Hematopoietic multipotent progenitor cell treated with erythropoietin and hydrocortisone succinate and interleukin-3 and kit ligand, for 15 days (in vitro differentiated cells): Measurements from ENCODE around the gene TPM1.

Experiments
- DNase-seq: peaks from one replicate; pipeline ENCODE4 v3.0.0-alpha.2; 2015; ENCODE audit warnings: low spot score

Gene TPM1

GRCh38 chr15:63075015-63075983 lies 32.8 kb downstream of the TPM1 start:
- DNase-seq = peak; percentile 34

GRCh38 chr15:63075984-63076713 lies 33.6 kb downstream of the TPM1 start:
- no peak for DNase-seq

GRCh38 chr15:63076714-63077046 lies 34.1 kb downstream of the TPM1 start:
- no peak for DNase-seq

GRCh38 chr15:63077952-63078351 lies 35.4 kb downstream of the TPM1 start:
- DNase-seq = no peak

- no peak for DNase-seq
Observed at GRCh38 chr15:63079947-63080626, 37.5 kb downstream of the TPM1 start.

GRCh38 chr15:63080634-63081250 lies 38.2 kb downstream of the TPM1 start:
- DNase-seq = no peak

GRCh38 chr15:63082366-63082765 lies 39.8 kb downstream of the TPM1 start:
- DNase-seq = no peak

GRCh38 chr15:63083044-63083443 lies 40.5 kb downstream of the TPM1 start:
- DNase-seq = no peak

- DNase-seq = no peak
Observed at GRCh38 chr15:63083541-63083940, 41.0 kb downstream of the TPM1 start.

- no peak for DNase-seq
Observed at GRCh38 chr15:63084806-63085205, 42.3 kb downstream of the TPM1 start.

GRCh38 chr15:63085289-63085688 lies 42.7 kb downstream of the TPM1 start:
- DNase-seq = no peak

- DNase-seq = no peak
Observed at GRCh38 chr15:63086271-63086670, 43.7 kb downstream of the TPM1 start.

GRCh38 chr15:63086947-63087346 lies 44.4 kb downstream of the TPM1 start:
- DNase-seq = no peak

GRCh38 chr15:63088533-63089245 lies 46.1 kb downstream of the TPM1 start:
- DNase-seq = no peak

GRCh38 chr15:63089260-63090043 lies 46.9 kb downstream of the TPM1 start:
- DNase-seq = no peak

GRCh38 chr15:63090472-63090871 lies 47.9 kb downstream of the TPM1 start:
- no peak for DNase-seq

GRCh38 chr15:63090887-63091286 lies 48.3 kb downstream of the TPM1 start:
- no peak for DNase-seq

- no peak for DNase-seq
Observed at GRCh38 chr15:63091679-63092446, 49.3 kb downstream of the TPM1 start.

- peak; percentile 87 for DNase-seq
Observed at GRCh38 chr15:63093486-63094205, 51.1 kb downstream of the TPM1 start.
